GM21619 (cell line): ENCODE measurements around the gene MAGI1.
"Not testable (repeated sequence)": the region's sequence is repeated elsewhere in the genome, so short reads cannot be mapped to it uniquely, and the experiment has no call there.

ENCODE experiments used
- ATAC-seq: cut with Tn5 transposase; IDR thresholded peaks from one replicate; pipeline ENCODE4 v1.9.1; 2021; ENCODE audit not compliant: unreplicated experiment

MAGI1 gene

GRCh38 chr3:66038726-66039589 is at the start of gene MAGI1:
Gene MAGI1, minus strand, starts transcription at chr3:66038918. Its CDS starts 610 bp downstream, at chr3:66038308.
- peak; percentile 60 for ATAC-seq

- no peak for ATAC-seq
Observed at GRCh38 chr3:66083784-66084213, 45.1 kb upstream of the MAGI1 start.

DNA sequence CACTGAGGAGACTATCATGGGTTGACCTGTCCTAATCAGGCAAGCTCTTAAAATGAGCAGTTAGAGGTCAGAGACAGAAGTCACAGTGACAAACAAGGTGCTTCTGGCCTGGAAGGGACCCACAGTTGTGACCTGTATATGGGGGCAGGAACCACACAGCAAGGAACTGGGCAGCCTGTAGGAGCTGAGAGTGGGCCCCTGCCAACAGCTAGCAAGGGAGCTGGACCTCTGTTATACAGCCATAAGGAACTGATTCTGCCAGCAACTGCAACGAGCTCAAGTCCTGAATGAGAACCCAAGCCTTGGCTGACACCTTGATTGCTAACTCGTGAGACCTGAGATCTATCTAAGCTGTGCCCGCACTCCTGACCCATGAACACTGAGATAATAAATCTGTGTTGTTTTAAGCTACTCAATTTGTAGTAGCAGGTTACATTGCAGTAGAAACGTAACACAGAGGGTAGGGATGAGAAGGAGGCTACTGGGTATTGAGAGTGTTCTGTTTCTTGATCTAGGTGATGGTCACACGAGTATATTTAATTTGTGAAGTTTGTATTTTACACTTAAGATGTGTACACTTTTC is 44.5 kb upstream of the MAGI1 start:
- no peak for ATAC-seq

GRCh38 chr3:66082679-66083078 is 44.0 kb upstream of the MAGI1 start:
- ATAC-seq = no peak

DNA sequence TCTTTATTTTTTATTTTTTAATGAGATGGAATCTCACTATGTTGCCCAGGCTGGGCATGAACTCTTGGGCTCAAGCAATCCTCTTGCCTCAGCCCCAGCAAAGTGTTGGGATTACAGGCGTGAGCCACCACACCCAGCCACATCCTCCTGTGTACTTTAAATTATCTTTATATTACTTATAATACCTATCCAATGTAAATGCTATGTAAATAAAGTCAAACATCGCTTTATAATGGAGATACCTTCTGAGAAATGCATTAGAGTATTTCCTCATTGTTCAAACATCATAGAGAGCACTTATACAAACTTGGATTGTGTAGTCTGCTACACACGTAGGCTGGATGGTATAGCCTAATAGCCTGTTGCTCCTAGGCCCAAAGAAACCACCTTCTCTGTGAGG is 41.4 kb upstream of the MAGI1 start:
- no peak for ATAC-seq

- no peak for ATAC-seq
Observed at GRCh38 chr3:66077973-66078372, 39.3 kb upstream of the MAGI1 start.

GRCh38 chr3:66076861-66077470 is 38.2 kb upstream of the MAGI1 start:
- ATAC-seq = no peak

DNA sequence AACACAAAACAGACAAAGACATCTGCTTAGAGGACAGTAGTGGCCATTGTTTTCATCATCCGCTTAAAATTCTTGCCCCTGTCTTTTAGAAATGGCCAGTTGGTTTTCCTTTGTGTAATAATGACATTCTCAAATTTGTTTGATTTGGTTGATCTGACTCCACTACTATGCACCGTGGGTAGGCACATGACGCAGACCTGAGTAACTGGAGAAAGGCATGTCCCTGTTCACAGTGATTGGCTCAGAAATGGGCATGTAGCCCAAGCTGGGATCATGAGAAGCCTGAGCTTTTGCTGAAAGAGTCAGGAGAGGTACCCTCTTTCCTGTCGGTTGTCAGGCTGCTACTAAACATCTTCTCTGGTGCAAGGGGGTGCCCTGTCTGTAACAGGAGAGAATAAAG is 36.6 kb upstream of the MAGI1 start:
- ATAC-seq = no peak

- ATAC-seq = no peak
Observed at GRCh38 chr3:66073464-66074141, 34.9 kb upstream of the MAGI1 start.

DNA sequence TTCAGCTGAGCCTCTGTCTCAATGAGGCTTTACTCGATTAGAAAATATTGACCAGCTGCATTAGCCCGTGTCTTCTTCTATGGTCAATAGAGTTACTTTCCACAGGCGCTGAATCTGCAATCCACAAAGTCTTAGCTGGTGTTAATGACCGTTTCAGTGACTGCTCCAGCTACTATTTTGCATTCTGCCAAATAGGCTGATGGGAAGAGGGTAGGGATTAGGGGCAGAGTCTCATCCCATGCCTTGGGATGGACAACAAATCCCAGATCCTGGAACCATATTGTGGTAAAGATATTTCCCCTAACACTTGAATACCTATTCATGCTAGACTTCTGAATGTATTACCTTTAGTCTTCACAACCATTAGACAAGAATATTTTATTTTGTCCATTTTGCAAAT is 29.5 kb upstream of the MAGI1 start:
- ATAC-seq = no peak

- ATAC-seq = no peak
Observed at GRCh38 chr3:66066963-66067617, 28.4 kb upstream of the MAGI1 start.

GRCh38 chr3:66055289-66055688 is 16.6 kb upstream of the MAGI1 start:
- no peak for ATAC-seq

DNA sequence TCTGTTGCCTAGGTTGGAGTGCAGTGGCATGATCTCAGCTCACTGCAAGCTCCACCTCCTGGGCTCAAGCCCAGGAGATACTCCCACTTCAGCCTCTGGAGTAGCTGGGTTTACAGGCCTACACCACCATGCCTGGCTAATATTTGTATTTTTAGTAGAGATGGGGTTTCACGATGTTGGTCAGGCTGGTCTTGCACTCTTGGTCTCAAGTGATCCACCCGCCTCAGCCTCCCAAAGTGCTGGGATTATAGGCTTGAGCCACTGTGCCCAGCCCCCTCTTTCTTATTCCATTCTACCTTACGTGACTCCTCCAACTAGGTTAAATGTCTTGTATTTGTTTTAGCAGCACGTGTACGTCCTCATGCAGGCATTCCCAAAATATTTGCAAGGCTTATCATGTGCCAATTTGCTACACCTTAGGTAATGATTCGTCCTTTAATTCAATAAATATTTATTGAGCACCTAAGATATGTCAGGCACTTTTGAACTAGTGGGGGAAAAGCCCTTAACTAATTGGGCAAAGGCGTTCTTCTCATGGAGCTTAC is 14.9 kb upstream of the MAGI1 start:
- no peak for ATAC-seq

DNA sequence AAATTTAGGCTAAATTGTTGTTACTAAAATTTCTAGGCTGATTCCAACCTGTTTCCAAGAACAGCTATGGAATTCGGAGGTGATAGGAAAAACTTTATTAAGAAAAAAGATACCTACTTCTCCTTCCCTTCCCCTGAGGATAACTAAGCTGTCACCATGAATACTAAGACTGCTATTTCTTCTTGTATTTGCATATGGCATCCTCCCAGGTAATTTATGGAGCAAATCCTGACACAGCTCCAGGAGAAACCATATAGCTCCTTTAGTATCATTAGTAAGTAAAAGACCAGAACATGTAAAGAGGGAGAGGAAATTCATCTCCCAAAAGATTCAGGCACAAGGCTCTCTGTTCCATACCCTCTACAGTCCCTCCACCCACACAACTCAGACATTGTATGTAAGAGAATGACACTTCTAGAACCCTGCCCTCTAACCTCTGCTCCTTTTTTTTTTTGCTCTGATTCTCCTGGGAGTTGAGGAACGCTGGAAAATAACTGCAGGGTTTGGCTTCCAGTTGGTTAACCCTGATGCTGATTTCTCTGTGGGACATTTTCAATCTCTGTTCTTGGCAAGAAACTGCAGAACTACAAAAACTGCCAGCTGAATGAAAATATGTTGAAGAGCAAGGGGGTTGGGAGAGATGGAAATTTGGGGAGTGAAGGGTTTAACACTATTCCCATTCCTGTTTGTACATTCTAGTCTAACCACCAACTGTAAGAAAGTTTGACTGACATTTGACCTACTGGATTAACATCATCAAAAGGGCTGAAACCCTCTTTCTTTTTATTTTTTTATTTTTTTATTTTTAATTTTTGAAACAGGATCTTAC is 14.2 kb upstream of the MAGI1 start:
- no peak for ATAC-seq

GRCh38 chr3:66050821-66051220 is 12.1 kb upstream of the MAGI1 start:
- ATAC-seq = no peak

DNA sequence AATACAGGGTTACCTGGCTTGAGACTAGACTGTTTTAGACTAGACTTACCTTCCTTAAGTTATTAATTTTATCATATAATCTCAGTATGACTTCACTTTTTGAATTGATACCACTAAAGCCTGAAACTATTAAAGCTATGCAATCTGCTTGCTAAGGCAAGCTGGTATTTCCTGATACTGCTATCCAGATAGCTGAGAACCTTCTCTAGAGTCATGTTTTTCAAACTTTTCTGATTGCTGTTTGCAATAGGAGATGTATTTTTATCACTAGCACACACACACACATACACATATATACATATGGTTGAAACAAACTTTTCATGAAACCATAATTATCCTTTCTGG is 9.3 kb upstream of the MAGI1 start:
- ATAC-seq = no peak

DNA sequence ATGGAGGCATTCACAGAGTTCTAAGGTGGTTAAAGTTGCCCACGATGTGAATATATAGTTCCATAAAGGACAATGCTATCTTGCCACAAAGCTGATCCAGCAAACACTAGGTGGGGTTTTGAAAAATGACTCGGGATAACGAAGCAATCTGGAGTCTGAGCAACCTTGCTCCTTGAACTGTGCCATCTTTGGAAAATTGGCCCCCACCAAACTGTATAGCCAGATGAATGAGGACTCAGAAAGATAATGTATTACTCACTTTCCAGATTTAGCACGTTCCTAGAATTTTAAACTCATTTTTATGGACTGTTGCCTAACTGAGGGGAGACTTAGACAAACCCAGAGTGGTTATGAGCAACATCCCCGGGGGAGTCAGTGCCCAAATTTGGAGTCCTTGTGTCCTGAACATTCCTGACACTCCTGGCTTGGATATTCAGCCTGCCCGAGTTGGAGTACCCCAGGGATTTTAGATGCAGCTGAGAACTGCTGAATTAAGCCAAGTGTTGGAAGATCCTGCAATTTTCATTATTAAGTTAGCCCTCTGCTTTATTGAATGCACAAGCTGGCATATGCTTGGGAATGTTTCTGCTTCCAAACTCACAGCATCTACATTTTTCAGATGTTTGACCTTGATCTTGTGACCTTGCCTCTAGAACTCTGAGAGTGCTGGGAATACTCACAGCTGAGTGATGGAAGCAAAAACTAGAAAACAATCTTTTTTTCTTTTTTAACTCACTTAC is 8.8 kb upstream of the MAGI1 start:
- no peak for ATAC-seq

DNA sequence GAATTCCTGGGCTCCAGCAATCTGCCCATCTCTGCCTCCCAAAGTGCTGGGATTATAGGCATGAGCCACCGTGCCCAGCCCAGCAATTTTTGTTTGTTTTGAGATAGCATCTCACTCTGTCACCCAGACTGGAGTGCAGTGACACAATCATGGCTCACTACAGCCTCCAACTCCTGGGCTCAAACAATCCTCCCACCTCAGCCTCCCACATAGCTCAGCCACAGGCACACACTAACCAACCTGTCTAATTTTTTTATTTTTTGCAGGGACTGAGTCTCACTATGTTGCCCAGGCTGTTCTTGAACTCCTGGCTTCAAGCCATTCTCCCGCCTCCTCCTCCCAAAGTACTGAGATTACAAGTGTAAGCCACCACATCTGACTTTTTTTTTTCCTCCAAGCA is 7.6 kb upstream of the MAGI1 start:
- ATAC-seq = not testable (repeated sequence)

GRCh38 chr3:66041828-66042227 is 3.1 kb upstream of the MAGI1 start:
- ATAC-seq = no peak
